Middle frontal gyrus (tissue), 1 donor: ENCODE results near the gene MCF2L2.

Experiments used
- DNase-seq: peaks from one replicate; pipeline ENCODE4 v3.0.0-alpha.2; 2015; ENCODE audit warnings: low spot score; ENCODE audit errors: extremely low spot score

MCF2L2 gene

GRCh38 chr3:183268366-183268765, 160.1 kb downstream of the MCF2L2 start:
- no peak for DNase-seq

GRCh38 chr3:183267140-183267539, 161.3 kb downstream of the MCF2L2 start:
- DNase-seq: no peak

GRCh38 chr3:183266454-183266853, 162.0 kb downstream of the MCF2L2 start:
- DNase-seq: no peak

- DNase-seq: no peak
Observed at GRCh38 chr3:183265834-183266417, 162.5 kb downstream of the MCF2L2 start.

- no peak for DNase-seq
Observed at GRCh38 chr3:183265157-183265642, 163.2 kb downstream of the MCF2L2 start.

GRCh38 chr3:183264268-183264667, 164.2 kb downstream of the MCF2L2 start:
- DNase-seq: no peak

- no peak for DNase-seq
Observed at GRCh38 chr3:183262875-183263378, 165.5 kb downstream of the MCF2L2 start.

GRCh38 chr3:183261151-183261724, 167.2 kb downstream of the MCF2L2 start:
- DNase-seq: no peak

- DNase-seq: no peak
Observed at GRCh38 chr3:183260167-183260904, 168.1 kb downstream of the MCF2L2 start.

- no peak for DNase-seq
Observed at GRCh38 chr3:183259621-183260020, 168.8 kb downstream of the MCF2L2 start.

- DNase-seq: no peak
Observed at GRCh38 chr3:183259087-183259486, 169.3 kb downstream of the MCF2L2 start.

- no peak for DNase-seq
Observed at GRCh38 chr3:183255348-183255730, 173.1 kb downstream of the MCF2L2 start.

GRCh38 chr3:183254487-183255347, 173.7 kb downstream of the MCF2L2 start:
- no peak for DNase-seq

GRCh38 chr3:183253528-183254486, 174.6 kb downstream of the MCF2L2 start:
- DNase-seq: no peak

- DNase-seq: no peak
Observed at GRCh38 chr3:183252973-183253527, 175.4 kb downstream of the MCF2L2 start, which contains the start of gene B3GNT5. B3GNT5 (plus strand) TSS chr3:183253253; CDS start chr3:183269799, 16,546 bp downstream.

- DNase-seq: no peak
Observed at GRCh38 chr3:183252118-183252782, 176.2 kb downstream of the MCF2L2 start.

- no peak for DNase-seq
Observed at GRCh38 chr3:183249006-183249718, 179.3 kb downstream of the MCF2L2 start.

GRCh38 chr3:183247011-183247589, 181.3 kb downstream of the MCF2L2 start:
- DNase-seq: no peak
